ENCODE data around the gene SLC37A2. TPM values are rescaled to one million over a fixed set of nuclear protein-coding genes. Genes with fewer than 3 reads are reported as not detected.
A peak's percentile ranks its signal among the peaks of the same experiment; 100 is the strongest.

SLC37A2 gene
- total RNA-seq, 1 donor from 2014 or later, result 0.99 TPM

GRCh38 chr11:125070699-125071254, 7.7 kb downstream of the SLC37A2 start:
- peak; percentile 61 for DNase-seq (ENCODE audit: low read depth)

GRCh38 chr11:125071435-125071834, 8.3 kb downstream of the SLC37A2 start:
- DNase-seq (ENCODE audit: low read depth), result peak; percentile 80

GRCh38 chr11:125071846-125072217, 8.7 kb downstream of the SLC37A2 start:
- no peak for DNase-seq (ENCODE audit: low read depth)

GRCh38 chr11:125072218-125072960, 9.3 kb downstream of the SLC37A2 start:
- no peak for DNase-seq (ENCODE audit: low read depth)

- no peak for DNase-seq (ENCODE audit: low read depth)
Observed at GRCh38 chr11:125072961-125073590, 10.0 kb downstream of the SLC37A2 start.

GRCh38 chr11:125073616-125074483, 10.7 kb downstream of the SLC37A2 start:
- no peak for DNase-seq (ENCODE audit: low read depth)

- DNase-seq (ENCODE audit: low read depth), result peak; percentile 29
Observed at GRCh38 chr11:125074511-125075241, 11.6 kb downstream of the SLC37A2 start.

- peak; percentile 89 for DNase-seq (ENCODE audit: low read depth)
Observed at GRCh38 chr11:125075242-125075625, 12.1 kb downstream of the SLC37A2 start.

- peak; percentile 32 for DNase-seq (ENCODE audit: low read depth)
Observed at GRCh38 chr11:125075900-125076317, 12.8 kb downstream of the SLC37A2 start.

- DNase-seq (ENCODE audit: low read depth), result no peak
Observed at GRCh38 chr11:125076378-125076945, 13.4 kb downstream of the SLC37A2 start.

- DNase-seq (ENCODE audit: low read depth), result no peak
Observed at GRCh38 chr11:125078016-125078415, 14.9 kb downstream of the SLC37A2 start.

GRCh38 chr11:125078516-125079140, 15.5 kb downstream of the SLC37A2 start:
- DNase-seq (ENCODE audit: low read depth), result no peak

- peak; percentile 77 for DNase-seq (ENCODE audit: low read depth)
Observed at GRCh38 chr11:125079151-125079877, 16.2 kb downstream of the SLC37A2 start.

- peak; percentile 87 for DNase-seq (ENCODE audit: low read depth)
Observed at GRCh38 chr11:125079878-125080530, 16.9 kb downstream of the SLC37A2 start.

GRCh38 chr11:125080531-125080911, 17.4 kb downstream of the SLC37A2 start:
- no peak for DNase-seq (ENCODE audit: low read depth)

GRCh38 chr11:125081098-125081798, 18.1 kb downstream of the SLC37A2 start:
- no peak for DNase-seq (ENCODE audit: low read depth)

GRCh38 chr11:125082040-125082439, 18.9 kb downstream of the SLC37A2 start:
- DNase-seq (ENCODE audit: low read depth), result no peak

- DNase-seq (ENCODE audit: low read depth), result peak; percentile 83
Observed at GRCh38 chr11:125082611-125083311, 19.7 kb downstream of the SLC37A2 start.

Data from myocyte (in vitro differentiated cells).